ENCODE results near the gene SCFD2. TPM values are rescaled to one million over a fixed set of nuclear protein-coding genes. Genes with fewer than 3 reads are reported as not detected.

Gene SCFD2
- total and polyA plus RNA-seq, 7 experiments from 2014 or later = 13.4 to 32.8 (median 20.8) TPM

GRCh38 chr4:53162969-53163368 is 202.9 kb downstream of the SCFD2 start:
- Mint-ChIP-seq H3K4me3 (no peak overlapping the region), H3K27ac (no peak overlapping the region), H3K9me3 (peaks cover 0 to 24% (median 4%) of the 10 kb centered on the region in 11 donors), H3K4me1 (peaks cover 0 to 5% (median 0%) of the 10 kb centered on the region in 7 donors), H3K36me3 (peaks cover 5 to 63% (median 42%) of the 10 kb centered on the region in 5 donors), H3K27me3 (no peaks in the 10 kb centered on the region)
- no peaks in the 10 kb centered on the region for H3K27me3 ChIP-seq (ENCODE audit: control insufficient read depth in 2 of 2, insufficient read depth in 2 of 2, low read length in 2 of 2)
- no peak overlapping the region for H3K4me3 ChIP-seq (ENCODE audit: low read length)
- ATAC-seq (no peak), DNase-seq (no peak)
- H3K4me1 ChIP-seq (ENCODE audit: control insufficient read depth in 2 of 2, insufficient read depth in 2 of 2, low read length in 2 of 2) = no peaks in the 10 kb centered on the region
- intact Hi-C loops (cut with micrococcal nuclease) = loop anchor here in 1 of 2 donors (1.0 kb wide), 1 partner anchor 11 kb away; no protein-coding TSS in a partner anchor
- CTCF ChIA-PET = no interaction called here
- POLR2A ChIA-PET = no interaction called here
- no peaks in the 10 kb centered on the region for H3K9me3 ChIP-seq (ENCODE audit: control insufficient read depth in 2 of 3, low read length in 3 of 3)
- no peaks in the 10 kb centered on the region for H3K36me3 ChIP-seq (ENCODE audit: control insufficient read depth in 2 of 3, insufficient read depth in 3 of 3, low read length in 3 of 3)
- H3K27ac ChIP-seq (ENCODE audit: low read depth, low read length) = no peak overlapping the region

DNA sequence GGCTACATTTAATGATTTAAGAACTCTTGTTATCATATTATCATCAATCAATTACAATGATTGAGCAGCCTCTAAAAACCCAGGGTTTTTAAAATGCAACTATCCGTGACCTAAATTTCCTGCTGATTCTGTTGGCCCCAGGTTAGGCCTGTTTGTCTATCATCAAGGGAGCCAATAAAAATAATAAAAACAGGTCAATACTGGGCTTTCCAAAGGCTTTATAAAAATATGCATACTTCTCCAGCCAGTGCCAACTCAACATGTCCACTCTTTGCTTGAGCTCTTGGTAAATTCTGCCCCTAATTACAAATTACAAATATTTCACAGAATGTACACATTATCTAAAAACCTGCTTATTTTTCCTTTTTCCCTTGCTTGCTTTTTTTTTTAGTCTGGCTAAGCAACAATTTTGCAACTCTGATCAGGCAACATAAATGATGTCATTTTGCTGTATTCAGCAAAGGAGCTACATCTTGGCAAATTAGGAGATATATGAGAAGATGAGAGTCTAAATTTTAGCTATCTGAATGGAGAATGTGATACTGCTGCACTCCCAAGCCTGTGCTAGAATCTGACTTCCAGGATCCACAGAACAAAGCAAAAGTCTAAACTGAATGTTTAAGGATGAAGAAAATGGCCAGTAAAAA is 204.0 kb downstream of the SCFD2 start:
- H3K9me3 ChIP-seq (ENCODE audit: control insufficient read depth in 2 of 3, low read length in 3 of 3) = no peaks in the 10 kb centered on the region
- Mint-ChIP-seq H3K27ac (no peak overlapping the region), H3K27me3 (no peaks in the 10 kb centered on the region), H3K9me3 (peaks cover 0 to 18% (median 2%) of the 10 kb centered on the region in 11 donors), H3K4me1 (peaks cover 0 to 5% (median 0%) of the 10 kb centered on the region in 7 donors), H3K36me3 (peaks cover 5 to 65% (median 43%) of the 10 kb centered on the region in 5 donors), H3K4me3 (no peak overlapping the region)
- ChIA-PET POLR2A (no interaction called here), CTCF (interaction anchor here (0.6 kb wide), 1 partner anchor 1021 kb away, joined by 3 read pairs; no protein-coding TSS in a partner anchor)
- ATAC-seq (no peak), DNase-seq (no peak)
- H3K27ac ChIP-seq (ENCODE audit: low read depth, low read length) = no peak overlapping the region
- H3K4me3 ChIP-seq (ENCODE audit: low read length) = no peak overlapping the region
- H3K27me3 ChIP-seq (ENCODE audit: control insufficient read depth in 2 of 2, insufficient read depth in 2 of 2, low read length in 2 of 2) = no peaks in the 10 kb centered on the region
- no peaks in the 10 kb centered on the region for H3K36me3 ChIP-seq (ENCODE audit: control insufficient read depth in 2 of 3, insufficient read depth in 3 of 3, low read length in 3 of 3)
- intact Hi-C loops (cut with micrococcal nuclease) = loop anchor here in 1 of 2 donors (1.0 kb wide), 1 partner anchor 12 kb away; no protein-coding TSS in a partner anchor
- H3K4me1 ChIP-seq (ENCODE audit: control insufficient read depth in 2 of 2, insufficient read depth in 2 of 2, low read length in 2 of 2) = no peaks in the 10 kb centered on the region

DNA sequence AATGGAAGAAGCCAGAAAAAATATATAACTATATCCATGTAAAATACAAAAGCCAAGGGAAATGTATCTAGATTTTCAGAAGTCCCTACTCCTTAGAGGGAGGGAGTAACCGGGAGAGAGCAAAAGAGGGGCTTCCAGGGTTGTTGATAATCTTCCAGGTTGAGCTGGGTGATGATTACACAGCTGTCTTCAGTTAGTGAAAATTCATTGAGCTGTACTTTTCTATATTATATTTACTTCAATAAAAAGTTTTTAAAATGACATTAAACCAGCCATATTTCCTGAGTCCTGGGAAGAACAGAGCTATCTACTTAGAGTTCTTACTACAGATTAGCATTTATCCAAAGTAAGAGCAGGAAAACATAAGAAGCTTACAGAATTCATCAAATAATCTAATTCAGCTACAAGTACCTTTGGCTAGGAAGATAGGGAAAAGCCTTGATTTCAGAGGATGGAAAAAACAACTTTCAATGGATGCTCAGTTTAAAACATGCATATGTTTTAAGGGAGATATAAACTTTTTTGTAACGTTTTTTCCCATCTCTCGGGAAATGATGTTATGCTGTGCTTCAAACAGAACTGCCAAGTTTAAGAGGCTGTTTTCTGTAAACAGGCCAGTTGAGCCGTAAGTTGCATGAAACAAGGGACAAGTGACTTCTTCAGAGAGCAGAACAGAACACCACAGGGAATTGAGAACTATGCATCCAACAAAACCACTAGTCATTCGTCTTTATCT is 204.6 kb downstream of the SCFD2 start:
- no peak overlapping the region for H3K27ac ChIP-seq (ENCODE audit: low read depth, low read length)
- POLR2A ChIA-PET = no interaction called here
- H3K27ac Mint-ChIP-seq = no peak overlapping the region
- no peaks in the 10 kb centered on the region for H3K9me3 ChIP-seq (ENCODE audit: control insufficient read depth in 2 of 3, low read length in 3 of 3)
- peaks cover 0 to 11% (median 0%) of the 10 kb centered on the region in 11 donors for H3K9me3 Mint-ChIP-seq
- H3K4me1 ChIP-seq (ENCODE audit: control insufficient read depth in 2 of 2, insufficient read depth in 2 of 2, low read length in 2 of 2) = no peaks in the 10 kb centered on the region
- peaks cover 0 to 5% (median 0%) of the 10 kb centered on the region in 7 donors for H3K4me1 Mint-ChIP-seq
- DNase-seq = no peak
- H3K27me3 Mint-ChIP-seq = no peaks in the 10 kb centered on the region
- H3K4me3 Mint-ChIP-seq = no peak overlapping the region
- ATAC-seq = no peak
- no peaks in the 10 kb centered on the region for H3K36me3 ChIP-seq (ENCODE audit: control insufficient read depth in 2 of 3, insufficient read depth in 3 of 3, low read length in 3 of 3)
- no peak overlapping the region for H3K4me3 ChIP-seq (ENCODE audit: low read length)
- H3K36me3 Mint-ChIP-seq = peaks cover 5 to 63% (median 38%) of the 10 kb centered on the region in 5 donors
- no peaks in the 10 kb centered on the region for H3K27me3 ChIP-seq (ENCODE audit: control insufficient read depth in 2 of 2, insufficient read depth in 2 of 2, low read length in 2 of 2)
- CTCF ChIA-PET = interaction anchor here (0.6 kb wide), 1 partner anchor 1020 kb away, joined by 3 read pairs; no protein-coding TSS in a partner anchor
- intact Hi-C loops (cut with micrococcal nuclease) = no loop called here

DNA sequence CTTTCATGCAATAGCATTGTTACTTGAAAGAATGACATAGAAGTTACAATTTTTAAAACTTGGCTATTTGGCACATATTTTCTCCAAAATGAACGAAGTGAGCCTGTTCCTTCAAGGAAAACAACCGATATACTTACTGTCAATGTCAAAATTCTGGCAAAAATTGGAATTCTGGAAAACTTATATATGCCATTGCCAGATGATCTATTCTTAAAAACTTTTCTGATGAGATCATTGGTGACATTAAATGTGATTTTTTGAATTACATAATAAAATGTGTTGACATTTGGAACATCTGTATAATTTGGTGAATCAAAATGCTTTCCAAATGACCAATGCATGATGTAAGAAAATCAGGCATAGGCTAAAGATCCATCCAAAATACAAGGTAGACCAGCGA is 209.0 kb downstream of the SCFD2 start:
- ChIA-PET POLR2A (no interaction called here), CTCF (interaction anchor here (0.6 kb wide), 1 partner anchor 826 kb away, joined by 5 read pairs; no protein-coding TSS in a partner anchor)
- H3K36me3 Mint-ChIP-seq = peaks cover 14 to 63% (median 51%) of the 10 kb centered on the region in 5 donors
- H3K27ac ChIP-seq (ENCODE audit: low read depth, low read length) = no peak overlapping the region
- H3K4me3 ChIP-seq (ENCODE audit: low read length) = no peak overlapping the region
- H3K4me1 ChIP-seq (ENCODE audit: control insufficient read depth in 2 of 2, insufficient read depth in 2 of 2, low read length in 2 of 2) = no peaks in the 10 kb centered on the region
- ATAC-seq = no peak
- no peak overlapping the region for H3K4me3 Mint-ChIP-seq
- no peaks in the 10 kb centered on the region for H3K27me3 ChIP-seq (ENCODE audit: control insufficient read depth in 2 of 2, insufficient read depth in 2 of 2, low read length in 2 of 2)
- no peak overlapping the region for H3K27ac Mint-ChIP-seq
- H3K27me3 Mint-ChIP-seq = no peaks in the 10 kb centered on the region
- H3K36me3 ChIP-seq (ENCODE audit: control insufficient read depth in 2 of 3, insufficient read depth in 3 of 3, low read length in 3 of 3) = peaks cover 0 to 7% (median 0%) of the 10 kb centered on the region in 3 experiments
- intact Hi-C loops (cut with micrococcal nuclease) = no loop called here
- H3K4me1 Mint-ChIP-seq = peaks cover 0 to 11% (median 0%) of the 10 kb centered on the region in 7 donors
- DNase-seq = no peak
- no peaks in the 10 kb centered on the region for H3K9me3 ChIP-seq (ENCODE audit: control insufficient read depth in 2 of 3, low read length in 3 of 3)
- H3K9me3 Mint-ChIP-seq = peaks cover 0 to 18% (median 5%) of the 10 kb centered on the region in 11 donors

- Mint-ChIP-seq H3K9me3 (peaks cover 0 to 13% (median 5%) of the 10 kb centered on the region in 11 donors), H3K4me1 (peaks cover 0 to 6% (median 0%) of the 10 kb centered on the region in 7 donors), H3K36me3 (peaks cover 7 to 56% (median 37%) of the 10 kb centered on the region in 5 donors), H3K27me3 (no peaks in the 10 kb centered on the region), H3K4me3 (no peak overlapping the region), H3K27ac (no peak overlapping the region)
- Histone ChIP-seq H3K4me3 (ENCODE audit: low read length) (no peak overlapping the region), H3K4me1 (ENCODE audit: control insufficient read depth in 2 of 2, insufficient read depth in 2 of 2, low read length in 2 of 2) (no peaks in the 10 kb centered on the region), H3K36me3 (ENCODE audit: control insufficient read depth in 2 of 3, insufficient read depth in 3 of 3, low read length in 3 of 3) (peaks cover 0 to 7% (median 0%) of the 10 kb centered on the region in 3 experiments), H3K27me3 (ENCODE audit: control insufficient read depth in 2 of 2, insufficient read depth in 2 of 2, low read length in 2 of 2) (no peaks in the 10 kb centered on the region), H3K27ac (ENCODE audit: low read depth, low read length) (no peak overlapping the region), H3K9me3 (ENCODE audit: control insufficient read depth in 2 of 3, low read length in 3 of 3) (no peaks in the 10 kb centered on the region)
- ChIA-PET CTCF (no interaction called here), POLR2A (no interaction called here)
- intact Hi-C loops (cut with micrococcal nuclease) = no loop called here
- no peak for DNase-seq
- no peak for ATAC-seq
These were observed 213.4 kb downstream of the SCFD2 start for GRCh38 chr4:53152467-53152866.

GRCh38 chr4:53151489-53151788 is 214.4 kb downstream of the SCFD2 start:
- Mint-ChIP-seq H3K36me3 (peaks cover 7 to 53% (median 40%) of the 10 kb centered on the region in 5 donors), H3K4me1 (peaks cover 0 to 6% (median 0%) of the 10 kb centered on the region in 7 donors), H3K27me3 (no peaks in the 10 kb centered on the region), H3K9me3 (peaks cover 0 to 13% (median 5%) of the 10 kb centered on the region in 11 donors), H3K27ac (no peak overlapping the region), H3K4me3 (no peak overlapping the region)
- intact Hi-C loops (cut with micrococcal nuclease) = no loop called here
- H3K36me3 ChIP-seq (ENCODE audit: control insufficient read depth in 2 of 3, insufficient read depth in 3 of 3, low read length in 3 of 3) = peaks cover 0 to 7% (median 0%) of the 10 kb centered on the region in 3 experiments
- ATAC-seq (no peak), DNase-seq (no peak)
- ChIA-PET CTCF (no interaction called here), POLR2A (no interaction called here)
- H3K4me3 ChIP-seq (ENCODE audit: low read length) = no peak overlapping the region
- no peaks in the 10 kb centered on the region for H3K27me3 ChIP-seq (ENCODE audit: control insufficient read depth in 2 of 2, insufficient read depth in 2 of 2, low read length in 2 of 2)
- no peaks in the 10 kb centered on the region for H3K9me3 ChIP-seq (ENCODE audit: control insufficient read depth in 2 of 3, low read length in 3 of 3)
- H3K4me1 ChIP-seq (ENCODE audit: control insufficient read depth in 2 of 2, insufficient read depth in 2 of 2, low read length in 2 of 2) = no peaks in the 10 kb centered on the region
- H3K27ac ChIP-seq (ENCODE audit: low read depth, low read length) = no peak overlapping the region

Data from naive thymus-derived CD4-positive, alpha-beta T cell (primary cell).